GM18526 (cell line): ENCODE measurements around the gene ESRRG.

Experiments
- POLR2A ChIP-seq: IDR thresholded peaks from 3 replicates; pipeline ENCODE4 v1.6.1; 2011; ENCODE audit not compliant: insufficient read length; ENCODE audit errors: extremely low read depth

ESRRG gene

GRCh38 chr1:216723274-216723780, at the start of gene ESRRG:
ESRRG (minus strand) TSS chr1:216723429; CDS start chr1:216723299, 130 bp downstream.
- no peak for TF ChIP-seq POLR2A

GRCh38 chr1:216771922-216772321, 48.7 kb upstream of the ESRRG start:
- TF ChIP-seq POLR2A = no peak

- TF ChIP-seq POLR2A = no peak
These were observed 43.6 kb upstream of the ESRRG start for GRCh38 chr1:216766633-216767327.

- TF ChIP-seq POLR2A = no peak
These were observed 42.4 kb upstream of the ESRRG start for GRCh38 chr1:216765346-216766300.

- TF ChIP-seq POLR2A = no peak
These were observed 34.9 kb upstream of the ESRRG start for GRCh38 chr1:216758161-216758560.

- no peak for TF ChIP-seq POLR2A
These were observed 33.9 kb upstream of the ESRRG start for GRCh38 chr1:216757110-216757509.

GRCh38 chr1:216750961-216751360, 27.7 kb upstream of the ESRRG start:
- no peak for TF ChIP-seq POLR2A

- TF ChIP-seq POLR2A = no peak
These were observed 26.9 kb upstream of the ESRRG start for GRCh38 chr1:216750031-216750627.

GRCh38 chr1:216749232-216749631, 26.0 kb upstream of the ESRRG start:
- TF ChIP-seq POLR2A = no peak

GRCh38 chr1:216742625-216743024, 19.4 kb upstream of the ESRRG start:
- TF ChIP-seq POLR2A = no peak

GRCh38 chr1:216740331-216740730, 17.1 kb upstream of the ESRRG start:
- no peak for TF ChIP-seq POLR2A

GRCh38 chr1:216739793-216740192, 16.6 kb upstream of the ESRRG start:
- no peak for TF ChIP-seq POLR2A

- no peak for TF ChIP-seq POLR2A
These were observed 8.9 kb upstream of the ESRRG start for GRCh38 chr1:216732121-216732520.

GRCh38 chr1:216731562-216731961, 8.3 kb upstream of the ESRRG start:
- no peak for TF ChIP-seq POLR2A

- TF ChIP-seq POLR2A = no peak
These were observed 3.2 kb upstream of the ESRRG start for GRCh38 chr1:216726435-216726834.

GRCh38 chr1:216722821-216723220, 408 bp downstream of the ESRRG start:
- no peak for TF ChIP-seq POLR2A

GRCh38 chr1:216721863-216722262, 1.4 kb downstream of the ESRRG start:
- TF ChIP-seq POLR2A = no peak
